ENCODE results near the gene GRIK3. TPM values are rescaled to one million over a fixed set of nuclear protein-coding genes. Genes with fewer than 3 reads are reported as not detected.

GRIK3 gene
- total RNA-seq, 3 donors from 2014 or later (not counting 1 experiment from before 2014, with no cell fraction given), result not detected

DNA sequence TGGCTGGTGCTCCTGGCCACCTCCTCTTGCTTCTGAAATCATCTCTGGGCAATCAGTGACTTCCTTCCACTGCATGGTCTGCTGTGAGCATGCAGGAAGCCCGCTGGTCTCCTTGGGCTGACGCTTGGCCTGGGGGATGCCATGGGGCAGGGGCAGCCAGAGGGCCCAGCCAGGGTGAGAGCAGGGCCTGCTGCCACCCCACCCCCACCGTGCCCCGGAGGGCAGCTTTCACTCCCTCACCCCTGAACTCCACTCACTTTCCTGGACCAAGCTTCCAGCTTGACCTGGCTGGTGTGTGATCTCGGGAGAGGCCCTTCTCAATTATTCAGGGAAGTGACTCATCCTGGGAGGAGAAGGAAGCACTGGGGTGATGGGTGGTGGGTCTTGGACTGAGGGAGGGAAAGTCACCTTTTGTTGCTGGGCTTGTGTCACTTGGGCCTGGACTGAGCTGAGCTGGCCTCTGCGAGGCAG lies 281.4 kb downstream of the GRIK3 start:
- TF ChIP-seq CTCF (IDR thresholded peaks at IDR 0.05), result no peak
- Histone ChIP-seq H3K36me3 (ENCODE audit: control insufficient read depth, insufficient read depth, low read length) (no peaks in the 10 kb centered on the region), H3K27ac (ENCODE audit: low read length) (no peak overlapping the region), H3K4me1 (ENCODE audit: control insufficient read depth, insufficient read depth, low read length) (no peaks in the 10 kb centered on the region), H3K27me3 (ENCODE audit: control insufficient read depth, insufficient read depth, low read length) (no peaks in the 10 kb centered on the region), H3K4me3 (ENCODE audit: low read length) (no peak overlapping the region), H3K9me3 (ENCODE audit: control insufficient read depth, insufficient read depth, low read length) (no peaks in the 10 kb centered on the region)
- WGBS (ENCODE audit: insufficient coverage), result 25% methylated on average over 6 of the region's 6 CpGs
- Mint-ChIP-seq H3K9me3 (no peaks in the 10 kb centered on the region), H3K27me3 (ENCODE audit: low read depth in 2 of 2) (peaks cover 8 to 17% of the 10 kb centered on the region in 2 donors), H3K4me3 (no peak overlapping the region), H3K36me3 (no peaks in the 10 kb centered on the region), H3K27ac (no peak overlapping the region), H3K4me1 (no peaks in the 10 kb centered on the region)
- no peak for DNase-seq
- ATAC-seq, result no peak
- intact Hi-C loops (cut with micrococcal nuclease), result no loop called here

DNA sequence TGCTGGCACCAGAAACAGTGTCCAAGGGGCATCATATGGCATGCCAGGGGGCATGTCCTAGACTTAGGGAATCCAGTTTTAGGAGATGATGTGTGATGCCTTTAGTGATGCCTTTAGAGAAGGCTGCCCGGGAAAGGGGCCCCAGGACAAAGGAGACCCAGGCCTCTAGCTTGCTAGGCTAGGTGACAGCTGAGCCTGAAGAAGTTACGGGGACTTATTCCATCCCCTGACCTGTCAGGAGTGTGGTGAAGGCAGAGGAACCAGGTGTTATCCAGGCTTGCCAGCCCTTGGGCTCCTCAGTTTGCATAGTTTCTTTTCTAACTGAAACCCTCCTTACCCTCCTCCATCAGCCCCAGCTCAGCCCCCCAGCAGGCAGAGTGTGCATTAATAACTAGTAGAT lies 281.9 kb downstream of the GRIK3 start:
- Histone ChIP-seq H3K27me3 (ENCODE audit: control insufficient read depth, insufficient read depth, low read length) (no peaks in the 10 kb centered on the region), H3K4me3 (ENCODE audit: low read length) (no peak overlapping the region), H3K36me3 (ENCODE audit: control insufficient read depth, insufficient read depth, low read length) (no peaks in the 10 kb centered on the region), H3K4me1 (ENCODE audit: control insufficient read depth, insufficient read depth, low read length) (no peaks in the 10 kb centered on the region), H3K27ac (ENCODE audit: low read length) (no peak overlapping the region), H3K9me3 (ENCODE audit: control insufficient read depth, insufficient read depth, low read length) (no peaks in the 10 kb centered on the region)
- Mint-ChIP-seq H3K4me1 (no peaks in the 10 kb centered on the region), H3K9me3 (no peaks in the 10 kb centered on the region), H3K36me3 (no peaks in the 10 kb centered on the region), H3K4me3 (no peak overlapping the region), H3K27ac (no peak overlapping the region), H3K27me3 (ENCODE audit: low read depth in 2 of 2) (peaks cover 8 to 17% of the 10 kb centered on the region in 2 donors)
- ATAC-seq (no peak), DNase-seq (no peak)
- 53% methylated on average over 2 of the region's 2 CpGs for WGBS (ENCODE audit: insufficient coverage)
- no peak for TF ChIP-seq CTCF (IDR thresholded peaks at IDR 0.05)
- intact Hi-C loops (cut with micrococcal nuclease), result no loop called here

GRCh38 chr1:36751525-36751924 lies 282.8 kb downstream of the GRIK3 start:
- no peaks in the 10 kb centered on the region for H3K36me3 ChIP-seq (ENCODE audit: control insufficient read depth, insufficient read depth, low read length)
- H3K27me3 ChIP-seq (ENCODE audit: control insufficient read depth, insufficient read depth, low read length), result no peaks in the 10 kb centered on the region
- Mint-ChIP-seq H3K36me3 (no peaks in the 10 kb centered on the region), H3K27ac (no peak overlapping the region), H3K27me3 (ENCODE audit: low read depth in 2 of 2) (peaks cover 8 to 17% of the 10 kb centered on the region in 2 donors), H3K4me1 (no peaks in the 10 kb centered on the region), H3K4me3 (no peak overlapping the region), H3K9me3 (no peaks in the 10 kb centered on the region)
- no peak overlapping the region for H3K27ac ChIP-seq (ENCODE audit: low read length)
- ATAC-seq, result no peak
- no peak for TF ChIP-seq CTCF (IDR thresholded peaks at IDR 0.05)
- H3K9me3 ChIP-seq (ENCODE audit: control insufficient read depth, insufficient read depth, low read length), result no peaks in the 10 kb centered on the region
- WGBS (ENCODE audit: insufficient coverage), result 93% methylated on average over 3 of the region's 4 CpGs
- no peak for DNase-seq
- intact Hi-C loops (cut with micrococcal nuclease), result no loop called here
- no peak overlapping the region for H3K4me3 ChIP-seq (ENCODE audit: low read length)
- H3K4me1 ChIP-seq (ENCODE audit: control insufficient read depth, insufficient read depth, low read length), result no peaks in the 10 kb centered on the region

DNA sequence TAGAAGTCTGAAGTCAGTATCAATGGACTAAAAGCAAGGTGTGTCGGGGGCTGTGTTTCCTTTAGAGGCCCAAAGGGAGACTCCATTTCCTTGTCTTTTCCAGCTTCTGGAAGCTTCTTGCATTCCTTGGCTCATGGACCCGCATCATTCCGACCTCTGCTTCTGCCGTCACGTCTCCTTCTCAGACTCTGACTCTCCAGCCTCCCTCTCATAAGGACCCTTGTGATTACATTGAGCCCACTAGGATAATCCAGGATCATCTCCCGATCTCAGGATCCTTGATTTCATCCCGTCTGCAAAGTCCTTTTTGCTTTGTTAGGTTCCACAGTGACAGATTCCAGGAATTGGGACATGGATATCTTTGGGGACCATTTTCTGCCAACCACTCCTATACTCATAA lies 285.8 kb downstream of the GRIK3 start:
- peaks cover 8 to 14% of the 10 kb centered on the region in 2 donors for H3K27me3 Mint-ChIP-seq (ENCODE audit: low read depth in 2 of 2)
- Histone ChIP-seq H3K4me3 (ENCODE audit: low read length) (no peak overlapping the region), H3K36me3 (ENCODE audit: control insufficient read depth, insufficient read depth, low read length) (no peaks in the 10 kb centered on the region), H3K9me3 (ENCODE audit: control insufficient read depth, insufficient read depth, low read length) (no peaks in the 10 kb centered on the region), H3K27me3 (ENCODE audit: control insufficient read depth, insufficient read depth, low read length) (no peaks in the 10 kb centered on the region), H3K27ac (ENCODE audit: low read length) (no peak overlapping the region), H3K4me1 (ENCODE audit: control insufficient read depth, insufficient read depth, low read length) (no peaks in the 10 kb centered on the region)
- ATAC-seq (no peak), DNase-seq (no peak)
- TF ChIP-seq CTCF (IDR thresholded peaks at IDR 0.05), result no peak
- H3K4me3 Mint-ChIP-seq, result no peak overlapping the region
- H3K27ac Mint-ChIP-seq, result no peak overlapping the region
- intact Hi-C loops (cut with micrococcal nuclease), result no loop called here
- H3K4me1 Mint-ChIP-seq, result no peaks in the 10 kb centered on the region
- 87% methylated on average over 7 of the region's 7 CpGs for WGBS (ENCODE audit: insufficient coverage)
- no peaks in the 10 kb centered on the region for H3K36me3 Mint-ChIP-seq
- no peaks in the 10 kb centered on the region for H3K9me3 Mint-ChIP-seq
